ENCODE measurements around the gene HPSE2. TPM values are rescaled to one million over a fixed set of nuclear protein-coding genes. Genes with fewer than 3 reads are reported as not detected.

HPSE2 gene
- total RNA-seq, 2 experiments from 2014 or later = not detected

GRCh38 chr10:98469001-98469931, 766.4 kb downstream of the HPSE2 start:
- ChIA-PET POLR2A (no interaction called here), CTCF (interaction anchor here (1.0 to 3.0 kb wide), 6 partner anchors 12 to 778 kb away, joined by 3 to 24 read pairs (median 11); no protein-coding TSS in a partner anchor)
- Mint-ChIP-seq H3K9me3 (ENCODE audit: insufficient read depth) (no peaks in the 10 kb centered on the region), H3K27me3 (ENCODE audit: low read depth) (peaks cover 9% of the 10 kb centered on the region), H3K4me1 (ENCODE audit: low read depth) (peaks cover 9% of the 10 kb centered on the region), H3K4me3 (no peak overlapping the region), H3K27ac (no peak overlapping the region), H3K36me3 (ENCODE audit: low read depth) (no peaks in the 10 kb centered on the region)
- ATAC-seq (no peak), DNase-seq (no peak)

GRCh38 chr10:98467506-98468318, 767.9 kb downstream of the HPSE2 start:
- H3K27me3 Mint-ChIP-seq (ENCODE audit: low read depth) = peaks cover 14% of the 10 kb centered on the region
- no peaks in the 10 kb centered on the region for H3K36me3 Mint-ChIP-seq (ENCODE audit: low read depth)
- H3K4me1 Mint-ChIP-seq (ENCODE audit: low read depth) = peaks cover 9% of the 10 kb centered on the region
- CTCF ChIA-PET = interaction anchor here (0.6 to 3.0 kb wide), 29 partner anchors 9 to 854 kb away, joined by 3 to 24 read pairs (median 4); partner anchors contain the start of gene HPS1
- peak overlapping the region; percentile 84 for H3K4me3 Mint-ChIP-seq
- DNase-seq (peak; percentile 77), ATAC-seq (peak; percentile 97)
- H3K27ac Mint-ChIP-seq = peak overlapping the region; percentile 83
- POLR2A ChIA-PET = interaction anchor here (0.6 to 1.0 kb wide), 3 partner anchors 11 to 53 kb away, joined by 3 to 4 read pairs (median 3); partner anchors contain the start of gene PYROXD2
- no peaks in the 10 kb centered on the region for H3K9me3 Mint-ChIP-seq (ENCODE audit: insufficient read depth)

- no peaks in the 10 kb centered on the region for H3K9me3 Mint-ChIP-seq (ENCODE audit: insufficient read depth)
- peaks cover 9% of the 10 kb centered on the region for H3K4me1 Mint-ChIP-seq (ENCODE audit: low read depth)
- ATAC-seq = no peak
- POLR2A ChIA-PET = interaction anchor here (1.0 kb wide), 1 partner anchor 52 kb away, joined by 3 read pairs; the partner anchor contains the start of gene PYROXD2
- peak overlapping the region; percentile 84 for H3K4me3 Mint-ChIP-seq
- DNase-seq = no peak
- no peaks in the 10 kb centered on the region for H3K36me3 Mint-ChIP-seq (ENCODE audit: low read depth)
- H3K27me3 Mint-ChIP-seq (ENCODE audit: low read depth) = peaks cover 17% of the 10 kb centered on the region
- CTCF ChIA-PET = interaction anchor here (0.6 to 3.0 kb wide), 29 partner anchors 8 to 855 kb away, joined by 3 to 24 read pairs (median 4); partner anchors contain the start of gene HPS1
- no peak overlapping the region for H3K27ac Mint-ChIP-seq
Measured at GRCh38 chr10:98466861-98467505, 768.7 kb downstream of the HPSE2 start.

GRCh38 chr10:98465866-98466265, 769.8 kb downstream of the HPSE2 start:
- Mint-ChIP-seq H3K27me3 (ENCODE audit: low read depth) (peaks cover 12% of the 10 kb centered on the region), H3K9me3 (ENCODE audit: insufficient read depth) (no peaks in the 10 kb centered on the region), H3K27ac (no peak overlapping the region), H3K4me3 (no peak overlapping the region), H3K36me3 (ENCODE audit: low read depth) (no peaks in the 10 kb centered on the region), H3K4me1 (ENCODE audit: low read depth) (peaks cover 9% of the 10 kb centered on the region)
- ChIA-PET CTCF (interaction anchor here (1.3 to 2.4 kb wide), 2 partner anchors 196 to 198 kb away, joined by 5 to 11 read pairs; no protein-coding TSS in a partner anchor), POLR2A (no interaction called here)
- ATAC-seq (no peak), DNase-seq (no peak)

GRCh38 chr10:98463976-98464754, 771.5 kb downstream of the HPSE2 start:
- POLR2A ChIA-PET = no interaction called here
- no peak for DNase-seq
- CTCF ChIA-PET = no interaction called here

GRCh38 chr10:98463016-98463415, 772.6 kb downstream of the HPSE2 start:
- no peak for DNase-seq
- peaks cover 16% of the 10 kb centered on the region for H3K27me3 Mint-ChIP-seq (ENCODE audit: low read depth)
- H3K27ac Mint-ChIP-seq = no peak overlapping the region
- POLR2A ChIA-PET = no interaction called here
- no peaks in the 10 kb centered on the region for H3K36me3 Mint-ChIP-seq (ENCODE audit: low read depth)
- H3K4me3 Mint-ChIP-seq = no peak overlapping the region
- CTCF ChIA-PET = no interaction called here
- peaks cover 4% of the 10 kb centered on the region for H3K4me1 Mint-ChIP-seq (ENCODE audit: low read depth)
- no peak for ATAC-seq
- H3K9me3 Mint-ChIP-seq (ENCODE audit: insufficient read depth) = no peaks in the 10 kb centered on the region

More at GRCh38 chr10:98463976-98464754, 771.5 kb downstream of the HPSE2 start:
- H3K27me3 Mint-ChIP-seq (ENCODE audit: low read depth) = peaks cover 8% of the 10 kb centered on the region
- no peak overlapping the region for H3K27ac Mint-ChIP-seq
- peaks cover 9% of the 10 kb centered on the region for H3K4me1 Mint-ChIP-seq (ENCODE audit: low read depth)
- no peaks in the 10 kb centered on the region for H3K9me3 Mint-ChIP-seq (ENCODE audit: insufficient read depth)
- no peak for ATAC-seq
- no peak overlapping the region for H3K4me3 Mint-ChIP-seq
- H3K36me3 Mint-ChIP-seq (ENCODE audit: low read depth) = no peaks in the 10 kb centered on the region

GRCh38 chr10:98461500-98461842, 774.2 kb downstream of the HPSE2 start:
- ChIA-PET POLR2A (no interaction called here), CTCF (no interaction called here)
- Mint-ChIP-seq H3K36me3 (ENCODE audit: low read depth) (no peaks in the 10 kb centered on the region), H3K4me1 (ENCODE audit: low read depth) (no peaks in the 10 kb centered on the region), H3K27me3 (ENCODE audit: low read depth) (peaks cover 18% of the 10 kb centered on the region), H3K4me3 (no peak overlapping the region), H3K9me3 (ENCODE audit: insufficient read depth) (no peaks in the 10 kb centered on the region), H3K27ac (no peak overlapping the region)
- DNase-seq = no peak
- no peak for ATAC-seq

- Mint-ChIP-seq H3K4me3 (no peak overlapping the region), H3K9me3 (ENCODE audit: insufficient read depth) (no peaks in the 10 kb centered on the region), H3K36me3 (ENCODE audit: low read depth) (no peaks in the 10 kb centered on the region), H3K27me3 (ENCODE audit: low read depth) (peaks cover 18% of the 10 kb centered on the region), H3K4me1 (ENCODE audit: low read depth) (no peaks in the 10 kb centered on the region), H3K27ac (no peak overlapping the region)
- ChIA-PET CTCF (no interaction called here), POLR2A (no interaction called here)
- DNase-seq (no peak), ATAC-seq (no peak)
Measured at GRCh38 chr10:98460837-98461499, 774.7 kb downstream of the HPSE2 start.

- no peaks in the 10 kb centered on the region for H3K9me3 Mint-ChIP-seq (ENCODE audit: insufficient read depth)
- H3K36me3 Mint-ChIP-seq (ENCODE audit: low read depth) = no peaks in the 10 kb centered on the region
- peaks cover 18% of the 10 kb centered on the region for H3K27me3 Mint-ChIP-seq (ENCODE audit: low read depth)
- POLR2A ChIA-PET = no interaction called here
- H3K4me3 Mint-ChIP-seq = no peak overlapping the region
- H3K27ac Mint-ChIP-seq = no peak overlapping the region
- no peaks in the 10 kb centered on the region for H3K4me1 Mint-ChIP-seq (ENCODE audit: low read depth)
- no peak for ATAC-seq
- CTCF ChIA-PET = interaction anchor here (0.9 kb wide), 1 partner anchor 8 kb away, joined by 4 read pairs; no protein-coding TSS in a partner anchor
- no peak for DNase-seq
Measured at GRCh38 chr10:98458809-98459784, 776.6 kb downstream of the HPSE2 start.

GRCh38 chr10:98457721-98458120, 777.9 kb downstream of the HPSE2 start:
- Mint-ChIP-seq H3K9me3 (ENCODE audit: insufficient read depth) (no peaks in the 10 kb centered on the region), H3K36me3 (ENCODE audit: low read depth) (no peaks in the 10 kb centered on the region), H3K27ac (no peak overlapping the region), H3K4me3 (no peak overlapping the region), H3K4me1 (ENCODE audit: low read depth) (no peaks in the 10 kb centered on the region), H3K27me3 (ENCODE audit: low read depth) (peaks cover 13% of the 10 kb centered on the region)
- ATAC-seq = no peak
- POLR2A ChIA-PET = no interaction called here
- CTCF ChIA-PET = interaction anchor here (0.7 kb wide), 1 partner anchor 9 kb away, joined by 3 read pairs; no protein-coding TSS in a partner anchor
- DNase-seq = no peak

Data from activated CD8-positive, alpha-beta T cell treated with anti-CD3 and anti-CD28 coated beads, Interleukin-2, amount 10 ng/mL, durations not matched to agents 7 days and 5 days (primary cell).